SK-N-SH (cell line): Measurements from ENCODE around the gene CXCR5. TPM values are rescaled to one million over a fixed set of nuclear protein-coding genes. Genes with fewer than 3 reads are reported as not detected.

Experiments
- CTCF ChIA-PET: fragments of 300-600, 350-600 bp; formaldehyde crosslinking; extraction: SDS; loops from one replicate; lab custom pipeline; 2021; lab: Yijun Ruan, JAX
- POLR2A ChIA-PET: fragments of 350-600 bp; sonication (Branson Sonifier 250); formaldehyde crosslinking; extraction: SDS; loops from one replicate; lab custom pipeline; 2020; ENCODE audit warnings: antibody characterized with exemption, inconsistent platforms; lab: Yijun Ruan, JAX
- DNase-seq: peaks from one replicate; pipeline ENCODE4 v3.0.0; 2012
- H2AFZ ChIP-seq: fragments of 200-600 bp; sonication (generic); 2 replicates; pipeline ENCODE4 v1.8.1; 2016; ENCODE audit warnings: antibody characterized with exemption, mild to moderate bottlenecking, low read depth
- H3F3A ChIP-seq: fragments of 200-600 bp; sonication (generic); replicated peaks from 2 replicates; pipeline ENCODE3; 2016; ENCODE audit warnings: antibody characterized with exemption, mild to moderate bottlenecking; ENCODE audit not compliant: insufficient read depth
- H3K27ac ChIP-seq, 2 experiments: fragments of 200-500 bp in 1 of 2; fragments of 200-600 bp in 1 of 2; sonication (Bioruptor generic) in 1 of 2; sonication (generic), shearing (Covaris generic) in 1 of 2; 2 replicates each; pipeline versions ENCODE4 v1.5.1 to v1.6.1; 2014 to 2016; ENCODE audit warnings: low read depth in 2 of 2, inconsistent platforms in 1 of 2, low read length in 1 of 2, mild to moderate bottlenecking in 1 of 2, mixed read lengths in 1 of 2
- H3K27me3 ChIP-seq: fragments of 200-600 bp; sonication (generic), shearing (Covaris generic); 2 replicates; pipeline ENCODE4 v1.6.1; 2016; ENCODE audit warnings: mixed run types; ENCODE audit not compliant: insufficient read depth
- H3K36me3 ChIP-seq, 2 experiments: fragments of 200-500 bp in 1 of 2; fragments of 200-600 bp in 1 of 2; sonication (Bioruptor generic) in 1 of 2; sonication (generic) in 1 of 2; replicated peaks in 1 of 2; 2 replicates each; pipeline versions ENCODE3 to v1.5.1; 2014 to 2016; ENCODE audit warnings: low read length in 1 of 2, mild to moderate bottlenecking in 1 of 2; ENCODE audit not compliant: insufficient read depth in 2 of 2, control insufficient read depth in 1 of 2
- H3K4me1 ChIP-seq, 2 experiments: fragments of 200-500 bp in 1 of 2; fragments of 200-600 bp in 1 of 2; sonication (Bioruptor generic) in 1 of 2; sonication (generic), shearing (Covaris generic) in 1 of 2; 2 replicates each; pipeline versions ENCODE4 v1.5.1 to v1.6.1; 2014 to 2016; ENCODE audit warnings: low read depth in 1 of 2, low read length in 1 of 2, mixed run types in 1 of 2; ENCODE audit not compliant: insufficient read depth in 2 of 2, control insufficient read depth in 1 of 2
- H3K4me2 ChIP-seq: fragments of 200-600 bp; sonication (generic), shearing (Covaris generic); 2 replicates; pipeline ENCODE4 v1.6.1; 2017; ENCODE audit warnings: mixed run types
- H3K4me3 ChIP-seq, 2 experiments: fragments of 200-500 bp in 1 of 2; fragments of 200-600 bp in 1 of 2; sonication (Bioruptor generic) in 1 of 2; sonication (generic), shearing (Covaris generic) in 1 of 2; 2 replicates each; pipeline versions ENCODE4 v1.5.1 to v1.8.1; 2014 to 2016; ENCODE audit warnings: low read depth in 2 of 2, inconsistent platforms in 1 of 2, low read length in 1 of 2, mild to moderate bottlenecking in 1 of 2, mixed read lengths in 1 of 2, moderate library complexity in 1 of 2
- H3K79me2 ChIP-seq: fragments of 200-600 bp; sonication (generic); 2 replicates; pipeline ENCODE4 v1.8.1; 2017; ENCODE audit warnings: mild to moderate bottlenecking; ENCODE audit not compliant: insufficient read depth
- H3K9ac ChIP-seq: fragments of 200-600 bp; sonication (generic); 2 replicates; pipeline ENCODE4 v1.6.1; 2017; ENCODE audit warnings: mixed run types
- H3K9me2 ChIP-seq: fragments of 200-600 bp; sonication (generic); 2 replicates; pipeline ENCODE4 v1.6.1; 2017; ENCODE audit warnings: mixed run types
- H3K9me3 ChIP-seq: fragments of 200-600 bp; sonication (generic); 2 replicates; pipeline ENCODE4 v1.6.1; 2017; ENCODE audit warnings: mixed run types, mild to moderate bottlenecking, moderate library complexity
- H4K20me1 ChIP-seq: fragments of 200-600 bp; sonication (generic); 2 replicates; pipeline ENCODE4 v1.6.1; 2017; ENCODE audit warnings: mild to moderate bottlenecking, mixed run types; ENCODE audit not compliant: insufficient read depth
- CHD2 ChIP-seq: fragments of 150-350 bp; IDR thresholded peaks from 2 replicates; pipeline ENCODE4 v1.6.1; 2018; ENCODE audit warnings: low read length; ENCODE audit not compliant: partially characterized antibody
- ELF1 ChIP-seq: IDR thresholded peaks from 2 replicates; pipeline ENCODE4 v1.4.0; 2012
- EZH2phosphoT487 ChIP-seq: fragments of 200-600 bp; sonication (generic); IDR thresholded peaks from 2 replicates; pipeline ENCODE4 v1.6.1; 2017; ENCODE audit warnings: low read depth, mixed run types, mild to moderate bottlenecking, antibody characterized with exemption, moderate library complexity, borderline replicate concordance
- FOSL2 ChIP-seq: IDR thresholded peaks from 2 replicates; pipeline ENCODE4 v1.4.0; 2012; ENCODE audit warnings: low read depth, mild to moderate bottlenecking, moderate library complexity, borderline replicate concordance
- FOXJ3 ChIP-seq: sonication (generic); formaldehyde crosslinking; IDR thresholded peaks from 2 replicates; pipeline ENCODE4 v1.5.1; 2020; ENCODE audit warnings: mild to moderate bottlenecking, missing genetic modification reagents
- JUND ChIP-seq: IDR thresholded peaks from 2 replicates; pipeline ENCODE4 v1.4.0; 2012
- NRF1 ChIP-seq: IDR thresholded peaks from 2 replicates; pipeline ENCODE4 v1.6.1; 2012; ENCODE audit warnings: low read depth, mild to moderate bottlenecking, low read length
- POLR2AphosphoS5 ChIP-seq: IDR thresholded peaks from 2 replicates; pipeline ENCODE4 v1.6.1; 2012; ENCODE audit warnings: low read depth, low read length
- RAD21 ChIP-seq: IDR thresholded peaks from 2 replicates; pipeline ENCODE4 v1.6.1; 2012; ENCODE audit warnings: mild to moderate bottlenecking, low read length
- RCOR1 ChIP-seq: fragments of 150-350 bp; IDR thresholded peaks from 2 replicates; pipeline ENCODE4 v1.6.1; 2017; ENCODE audit warnings: antibody characterized with exemption, low read length
- RFX5 ChIP-seq: IDR thresholded peaks from 2 replicates; pipeline ENCODE4 v1.6.1; 2012; ENCODE audit warnings: mild to moderate bottlenecking, improper control_type of control experiment, low read length
- RXRA ChIP-seq: IDR thresholded peaks from 2 replicates; pipeline ENCODE4 v1.4.0; 2012; ENCODE audit warnings: low read depth, mild to moderate bottlenecking, borderline replicate concordance
- SMC3 ChIP-seq: IDR thresholded peaks from 2 replicates; pipeline ENCODE4 v1.6.1; 2012; ENCODE audit warnings: low read depth, low read length, improper control_type of control experiment
- TAF1 ChIP-seq: IDR thresholded peaks from 2 replicates; pipeline ENCODE4 v1.6.1; 2012; ENCODE audit warnings: low read depth, mild to moderate bottlenecking, low read length, moderate library complexity, borderline replicate concordance
- TEAD4 ChIP-seq: IDR thresholded peaks from 2 replicates; pipeline ENCODE4 v1.4.0; 2012; ENCODE audit warnings: mild to moderate bottlenecking, borderline replicate concordance; ENCODE audit not compliant: insufficient read depth
- USF2 ChIP-seq: fragments of 150-350 bp; IDR thresholded peaks from 2 replicates; pipeline ENCODE4 v1.6.1; 2017; ENCODE audit warnings: antibody characterized with exemption, low read length, low read depth, borderline replicate concordance
- YY1 ChIP-seq: IDR thresholded peaks from 2 replicates; pipeline ENCODE4 v1.4.0; 2012; ENCODE audit warnings: low read depth, mild to moderate bottlenecking
- WGBS: methylation state at CpG from one replicate; pipeline ENCODE4 v1.1.6; 2017; ENCODE audit warnings: low lambda C conversion rate; 5-methylcytosine and 5-hydroxymethylcytosine counted together
- polyA plus RNA-seq, 3 experiments: library from polyadenylated mRNA; depleted of rRNA; stranded (reverse); fragments of >200 nt; gene quantifications; 2 replicates each; pipeline ENCODE4 v1.2.3, GENCODE V29; 2012
- TF ChIP-seq, protein P1 (sequence below): IDR thresholded peaks from 2 replicates; pipeline ENCODE4 v1.4.0; 2012; ENCODE audit warnings: low read depth, borderline replicate concordance
- TF ChIP-seq, protein P2 (sequence below): IDR thresholded peaks from 2 replicates; pipeline ENCODE4 v1.4.0; 2012; ENCODE audit warnings: low read depth

CXCR5 gene
- polyA plus RNA-seq, 1 of the 3 experiments (the other 2 are of a cell fraction) = 0.02 TPM

DNA sequence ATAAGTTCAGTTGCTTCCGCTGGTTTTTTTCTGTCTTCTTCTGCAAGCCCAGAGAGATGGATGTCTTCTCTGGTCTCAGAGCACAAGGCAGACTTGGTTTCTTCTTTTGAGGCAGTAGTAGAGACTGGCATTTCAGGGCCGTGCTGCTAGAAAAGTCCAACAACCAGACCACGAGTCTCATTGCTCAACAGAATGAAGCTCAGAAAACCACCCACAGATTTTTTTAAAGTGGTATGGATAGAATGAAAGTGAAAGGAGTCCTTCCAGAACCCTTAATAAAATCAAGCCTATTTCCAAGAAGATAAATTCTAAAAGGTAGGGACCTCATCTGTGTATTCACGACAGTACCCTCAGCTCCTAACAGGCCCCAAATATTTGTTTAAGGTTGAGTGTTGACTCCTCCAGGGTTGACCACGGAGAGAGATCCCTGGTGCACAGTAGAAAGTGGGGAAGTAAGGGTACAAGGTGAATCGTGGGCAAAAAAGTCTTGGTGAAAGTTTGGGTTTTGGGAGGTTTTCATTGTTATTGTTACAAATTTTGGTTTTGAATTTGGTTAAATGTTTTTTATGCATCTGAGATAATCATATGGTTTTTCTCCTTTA is 49.2 kb upstream of the CXCR5 start (continued):
- TF ChIP-seq SMC3 (no peak), JUND (no peak), TEAD4 (no peak), RXRA (no peak), YY1 (no peak), FOSL2 (no peak)

GRCh38 chr11:118837868-118838267 is 45.8 kb upstream of the CXCR5 start:
- Histone ChIP-seq H3K9ac (no peak overlapping the region), H3K27me3 (no peaks in the 10 kb centered on the region), H3K4me1 (no peaks in the 10 kb centered on the region), H3F3A (no peaks in the 10 kb centered on the region), H2AFZ (no peak overlapping the region), H3K79me2 (no peaks in the 10 kb centered on the region)
- DNase-seq = no peak
- WGBS = 76% methylated on average over 8 of the region's 8 CpGs
- CTCF ChIA-PET = no interaction called here
- TF ChIP-seq RXRA (no peak), NRF1 (no peak), RFX5 (no peak), TEAD4 (no peak), YY1 (no peak), EZH2phosphoT487 (no peak), ELF1 (no peak), TAF1 (no peak), SMC3 (no peak), CHD2 (no peak), RAD21 (no peak), JUND (no peak), FOXJ3 (no peak), POLR2AphosphoS5 (no peak), RCOR1 (no peak), USF2 (no peak), FOSL2 (no peak)
- TF ChIP-seq, protein P1, sequence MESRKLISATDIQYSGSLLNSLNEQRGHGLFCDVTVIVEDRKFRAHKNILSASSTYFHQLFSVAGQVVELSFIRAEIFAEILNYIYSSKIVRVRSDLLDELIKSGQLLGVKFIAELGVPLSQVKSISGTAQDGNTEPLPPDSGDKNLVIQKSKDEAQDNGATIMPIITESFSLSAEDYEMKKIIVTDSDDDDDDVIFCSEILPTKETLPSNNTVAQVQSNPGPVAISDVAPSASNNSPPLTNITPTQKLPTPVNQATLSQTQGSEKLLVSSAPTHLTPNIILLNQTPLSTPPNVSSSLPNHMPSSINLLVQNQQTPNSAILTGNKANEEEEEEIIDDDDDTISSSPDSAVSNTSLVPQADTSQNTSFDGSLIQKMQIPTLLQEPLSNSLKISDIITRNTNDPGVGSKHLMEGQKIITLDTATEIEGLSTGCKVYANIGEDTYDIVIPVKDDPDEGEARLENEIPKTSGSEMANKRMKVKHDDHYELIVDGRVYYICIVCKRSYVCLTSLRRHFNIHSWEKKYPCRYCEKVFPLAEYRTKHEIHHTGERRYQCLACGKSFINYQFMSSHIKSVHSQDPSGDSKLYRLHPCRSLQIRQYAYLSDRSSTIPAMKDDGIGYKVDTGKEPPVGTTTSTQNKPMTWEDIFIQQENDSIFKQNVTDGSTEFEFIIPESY = no peak
- TF ChIP-seq, protein P2, sequence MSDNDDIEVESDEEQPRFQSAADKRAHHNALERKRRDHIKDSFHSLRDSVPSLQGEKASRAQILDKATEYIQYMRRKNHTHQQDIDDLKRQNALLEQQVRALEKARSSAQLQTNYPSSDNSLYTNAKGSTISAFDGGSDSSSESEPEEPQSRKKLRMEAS = no peak
- TF ChIP-seq, all 33 proteins: peak for 0
- POLR2A ChIA-PET = no interaction called here
- Histone ChIP-seq H3K4me2 (no peak overlapping the region), H3K4me3 (no peak overlapping the region), H4K20me1 (no peaks in the 10 kb centered on the region), H3K9me2 (no peaks in the 10 kb centered on the region), H3K27ac (no peak overlapping the region), H3K9me3 (no peaks in the 10 kb centered on the region), H3K36me3 (no peaks in the 10 kb centered on the region)
